Activated naive CD8-positive, alpha-beta T cell treated with anti-CD3 and anti-CD28 coated beads for 36 hours (primary cell): Measurements from ENCODE around the gene BCAR1. TPM values are rescaled to one million over a fixed set of nuclear protein-coding genes. Genes with fewer than 3 reads are reported as not detected.
"Not testable (repeated sequence)": the region's sequence is repeated elsewhere in the genome, so short reads cannot be mapped to it uniquely, and the experiment has no call there.

Source experiments
- DNase-seq: peaks from one replicate; pipeline ENCODE4 v3.0.0; 2021
- H3K27ac Mint-ChIP-seq: one replicate; pipeline ENCODE4 v1.8.0; 2022; ENCODE audit warnings: mild to moderate bottlenecking, moderate library complexity, mixed read lengths
- H3K27me3 Mint-ChIP-seq: one replicate; pipeline ENCODE4 v1.8.0; 2022; ENCODE audit warnings: mild to moderate bottlenecking, mixed read lengths
- H3K36me3 Mint-ChIP-seq: one replicate; pipeline ENCODE4 v1.8.0; 2021; ENCODE audit warnings: mild to moderate bottlenecking, mixed read lengths
- H3K4me1 Mint-ChIP-seq: one replicate; pipeline ENCODE4 v1.8.0; 2021; ENCODE audit warnings: mixed read lengths
- H3K4me3 Mint-ChIP-seq: one replicate; pipeline ENCODE4 v1.8.0; 2022; ENCODE audit warnings: mild to moderate bottlenecking, moderate library complexity, mixed read lengths
- H3K9me3 Mint-ChIP-seq: one replicate; pipeline ENCODE4 v1.8.0; 2022; ENCODE audit warnings: mixed read lengths
- total RNA-seq, 2 experiments: library from RNA; stranded (reverse); gene quantifications; one replicate each; pipeline ENCODE4 v1.2.3, GENCODE V29; 2021

Gene BCAR1
- total RNA-seq, 2 experiments from 2014 or later, result 0.74 to 1.2 TPM

GRCh38 chr16:75281009-75281408, 29.6 kb upstream of the BCAR1 start:
- H3K4me3 Mint-ChIP-seq, H3K27ac Mint-ChIP-seq, H3K4me1 Mint-ChIP-seq, DNase-seq, H3K9me3 Mint-ChIP-seq: not testable (repeated sequence)
- Mint-ChIP-seq H3K36me3 (peaks cover 11% of the 10 kb centered on the region), H3K27me3 (peaks cover 63% of the 10 kb centered on the region)

GRCh38 chr16:75280331-75280804, 28.9 kb upstream of the BCAR1 start:
- Mint-ChIP-seq H3K9me3 (no peaks in the 10 kb centered on the region), H3K36me3 (peaks cover 8% of the 10 kb centered on the region), H3K27me3 (peaks cover 63% of the 10 kb centered on the region), H3K27ac (no peak overlapping the region), H3K4me3 (no peak overlapping the region), H3K4me1 (no peaks in the 10 kb centered on the region)
- DNase-seq, result no peak

DNA sequence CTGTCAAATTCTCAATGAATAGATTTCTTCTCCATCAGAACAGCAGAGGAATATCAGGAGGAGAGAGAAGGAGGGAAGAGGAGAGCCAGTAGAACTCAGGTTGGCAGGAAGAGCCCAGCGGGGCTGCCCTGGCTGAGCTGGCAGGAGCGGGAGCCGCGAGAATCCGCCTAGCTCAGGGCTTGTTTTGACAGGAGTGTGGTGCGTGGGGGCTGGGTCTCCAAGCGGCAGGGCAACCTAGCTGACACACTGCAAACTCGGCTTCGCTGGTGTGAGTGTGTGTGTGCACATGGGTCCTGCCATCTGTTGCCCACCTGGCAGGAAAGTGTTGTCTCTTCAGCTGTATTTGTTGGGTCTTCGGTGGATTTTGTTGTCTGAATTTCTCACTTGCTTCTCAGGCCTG, 27.9 kb upstream of the BCAR1 start:
- Mint-ChIP-seq H3K36me3 (no peaks in the 10 kb centered on the region), H3K27me3 (peaks cover 59% of the 10 kb centered on the region)
- DNase-seq, result no peak

DNA sequence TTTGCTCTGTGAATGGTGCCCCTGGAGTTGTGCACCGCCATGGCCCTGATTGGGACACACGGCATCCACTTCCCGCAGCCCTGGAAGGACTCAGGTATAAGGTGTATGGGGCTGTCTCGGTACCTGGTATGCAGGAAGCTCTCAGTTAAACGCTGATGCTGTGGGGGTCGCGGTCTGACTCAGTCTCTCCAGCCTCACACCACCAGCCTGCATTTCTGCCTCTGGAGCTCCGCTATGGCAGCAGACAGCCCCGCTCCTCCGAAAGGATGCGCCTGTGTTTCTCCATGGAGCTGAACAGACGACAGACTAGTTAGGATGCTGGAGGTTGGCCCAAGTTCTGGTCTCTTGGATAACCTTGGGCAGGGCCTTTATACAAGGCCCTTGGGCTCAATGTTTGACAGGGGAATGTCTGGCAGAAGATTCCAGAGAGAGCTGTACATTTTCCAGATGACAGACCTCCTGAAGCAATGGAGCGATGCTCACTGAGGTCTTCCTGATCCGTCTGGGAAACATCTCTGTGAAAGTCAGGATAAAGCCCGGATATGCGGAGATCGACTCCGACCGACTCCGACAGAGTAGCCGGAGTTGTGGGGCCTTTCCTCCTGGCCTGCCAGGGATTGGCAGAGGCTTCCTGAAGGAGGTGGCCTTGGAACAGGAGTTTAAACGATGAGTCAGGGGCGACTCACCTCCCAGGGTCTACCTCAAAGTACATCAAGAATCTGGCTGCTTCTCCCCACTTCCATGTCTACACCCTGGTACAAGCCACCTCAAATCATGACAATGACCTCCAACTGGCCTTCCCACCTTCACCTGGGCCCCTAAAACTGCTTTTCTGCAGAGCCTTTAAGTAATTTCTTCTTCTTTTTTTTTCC, 21.9 kb upstream of the BCAR1 start:
- Mint-ChIP-seq H3K27me3 (peaks cover 55% of the 10 kb centered on the region), H3K9me3 (no peaks in the 10 kb centered on the region), H3K27ac (no peak overlapping the region), H3K4me3 (no peak overlapping the region), H3K36me3 (no peaks in the 10 kb centered on the region), H3K4me1 (no peaks in the 10 kb centered on the region)
- DNase-seq, result no peak

More for the DNA sequence above, 27.9 kb upstream of the BCAR1 start:
- Mint-ChIP-seq H3K4me1 (no peaks in the 10 kb centered on the region), H3K9me3 (no peaks in the 10 kb centered on the region), H3K4me3 (no peak overlapping the region), H3K27ac (no peak overlapping the region)

- not testable (repeated sequence) for H3K27ac Mint-ChIP-seq, H3K9me3 Mint-ChIP-seq
- peaks cover 56% of the 10 kb centered on the region for H3K27me3 Mint-ChIP-seq
Measured at GRCh38 chr16:75272629-75273028, 21.2 kb upstream of the BCAR1 start.

GRCh38 chr16:75272097-75272551, 20.7 kb upstream of the BCAR1 start:
- H3K4me1 Mint-ChIP-seq, result no peaks in the 10 kb centered on the region
- H3K4me3 Mint-ChIP-seq, result no peak overlapping the region
- no peak overlapping the region for H3K27ac Mint-ChIP-seq
- no peak for DNase-seq
- no peaks in the 10 kb centered on the region for H3K9me3 Mint-ChIP-seq
- no peaks in the 10 kb centered on the region for H3K36me3 Mint-ChIP-seq
- H3K27me3 Mint-ChIP-seq, result peaks cover 56% of the 10 kb centered on the region

More at GRCh38 chr16:75272629-75273028, 21.2 kb upstream of the BCAR1 start:
- not testable (repeated sequence) for H3K4me3 Mint-ChIP-seq, H3K36me3 Mint-ChIP-seq, H3K4me1 Mint-ChIP-seq, DNase-seq

DNA sequence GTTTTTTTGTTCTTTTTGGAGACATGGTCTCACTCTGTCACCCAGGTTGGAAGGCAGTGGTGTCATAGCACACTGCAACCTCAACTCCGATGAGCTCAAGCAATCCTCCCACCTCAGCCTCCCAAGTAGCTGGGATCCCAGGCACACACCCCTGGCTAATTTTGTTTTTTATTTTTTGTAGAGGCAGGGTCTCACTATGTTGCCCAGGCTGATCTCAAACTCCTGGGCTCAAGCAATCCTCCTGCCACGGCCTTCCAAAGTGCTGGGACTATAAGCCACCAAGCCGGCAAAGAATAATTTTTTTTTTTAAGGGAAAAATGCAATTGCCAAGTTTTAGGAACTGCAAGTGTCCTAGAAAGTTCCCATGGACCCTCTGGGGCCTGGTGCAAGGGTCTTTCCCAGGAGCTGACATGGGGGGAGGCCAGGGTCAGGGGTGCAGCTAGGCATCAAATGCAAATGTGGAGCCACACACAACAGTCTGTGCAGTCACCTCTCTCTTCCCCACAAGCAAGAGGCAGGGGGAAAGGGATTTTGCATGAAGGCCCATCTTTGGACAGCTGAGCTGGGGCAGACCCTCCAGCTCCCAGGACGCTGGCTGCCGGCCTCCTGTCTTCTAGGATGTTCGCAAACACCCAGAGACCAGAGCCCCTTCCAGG, 20.1 kb upstream of the BCAR1 start:
- Mint-ChIP-seq H3K9me3 (no peaks in the 10 kb centered on the region), H3K4me3 (no peak overlapping the region), H3K4me1 (no peaks in the 10 kb centered on the region), H3K27ac (no peak overlapping the region), H3K27me3 (peaks cover 59% of the 10 kb centered on the region), H3K36me3 (no peaks in the 10 kb centered on the region)
- no peak for DNase-seq

DNA sequence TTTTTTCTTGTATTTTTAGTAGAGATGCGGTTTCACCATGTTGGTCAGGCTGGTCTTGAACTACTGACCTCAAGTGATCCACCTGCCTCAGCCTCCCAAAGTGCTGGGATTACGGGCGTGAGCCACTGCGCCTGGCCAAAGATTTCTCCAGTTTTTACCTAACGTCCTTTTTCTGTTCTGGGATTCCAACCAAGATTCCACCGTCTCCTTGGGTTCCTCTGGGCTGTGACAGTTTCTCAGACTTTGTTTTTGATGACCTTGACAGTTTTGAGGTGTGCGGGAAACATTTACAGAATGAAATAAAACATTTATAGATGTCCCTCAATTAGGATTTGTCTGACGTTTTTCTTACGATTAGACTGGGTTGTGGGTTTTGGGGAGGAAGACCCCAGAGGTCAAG, 17.9 kb upstream of the BCAR1 start:
- not testable (repeated sequence) for H3K27ac Mint-ChIP-seq, H3K4me1 Mint-ChIP-seq, H3K36me3 Mint-ChIP-seq, DNase-seq, H3K4me3 Mint-ChIP-seq, H3K9me3 Mint-ChIP-seq
- H3K27me3 Mint-ChIP-seq, result peaks cover 65% of the 10 kb centered on the region

GRCh38 chr16:75267631-75268264, 16.3 kb upstream of the BCAR1 start:
- Mint-ChIP-seq H3K9me3 (no peaks in the 10 kb centered on the region), H3K4me1 (peaks cover 3% of the 10 kb centered on the region), H3K4me3 (no peak overlapping the region), H3K27me3 (peaks cover 68% of the 10 kb centered on the region), H3K36me3 (no peaks in the 10 kb centered on the region), H3K27ac (peak overlapping the region; percentile 25)
- no peak for DNase-seq

DNA sequence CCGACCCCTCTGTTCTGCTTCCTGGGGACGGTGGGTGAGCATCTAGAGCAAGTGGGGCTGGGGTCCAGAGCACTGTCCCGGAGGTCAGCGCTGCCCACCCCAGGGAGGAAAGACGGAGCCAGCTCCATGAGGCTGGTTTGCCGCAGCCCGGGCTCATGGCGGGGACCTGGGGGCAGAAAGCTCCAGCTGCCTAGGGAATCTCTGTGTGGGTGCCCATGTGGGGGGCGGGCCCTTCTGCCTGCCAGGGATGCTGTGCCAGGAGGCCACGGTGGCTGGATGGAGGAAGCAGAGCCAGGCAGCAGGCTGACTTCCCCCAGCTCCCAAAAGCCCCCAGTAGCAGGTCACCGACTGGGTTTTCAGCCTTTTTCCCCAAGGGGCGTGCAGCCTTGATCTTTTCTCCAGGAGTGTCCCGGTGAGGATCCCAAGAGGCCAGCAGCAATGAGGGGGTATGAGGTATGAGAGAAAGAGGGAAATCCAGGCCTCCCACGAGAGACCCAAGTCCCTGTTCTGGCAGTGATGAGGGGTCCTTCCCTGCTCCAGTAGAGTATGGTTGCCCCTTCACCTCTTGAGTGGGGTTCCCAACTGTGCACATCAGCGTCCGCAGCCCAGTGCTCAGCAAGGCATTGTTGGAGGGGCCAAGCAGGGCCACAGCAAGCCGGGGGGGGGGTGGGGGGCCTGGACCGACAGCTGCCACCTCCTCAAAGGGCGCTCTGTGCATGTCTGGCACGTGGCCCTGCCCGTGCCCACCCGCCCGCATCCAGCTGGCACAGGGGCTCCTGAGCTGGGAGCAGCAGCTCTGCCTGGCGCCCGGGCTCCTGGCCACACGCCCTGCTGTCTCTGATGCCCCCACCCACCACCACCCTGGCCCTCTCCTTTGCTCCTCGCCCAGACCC, 15.6 kb upstream of the BCAR1 start:
- Mint-ChIP-seq H3K9me3 (no peaks in the 10 kb centered on the region), H3K27me3 (peaks cover 68% of the 10 kb centered on the region), H3K4me1 (peaks cover 3% of the 10 kb centered on the region), H3K27ac (no peak overlapping the region), H3K4me3 (peak overlapping the region; percentile 70), H3K36me3 (no peaks in the 10 kb centered on the region)
- no peak for DNase-seq

DNA sequence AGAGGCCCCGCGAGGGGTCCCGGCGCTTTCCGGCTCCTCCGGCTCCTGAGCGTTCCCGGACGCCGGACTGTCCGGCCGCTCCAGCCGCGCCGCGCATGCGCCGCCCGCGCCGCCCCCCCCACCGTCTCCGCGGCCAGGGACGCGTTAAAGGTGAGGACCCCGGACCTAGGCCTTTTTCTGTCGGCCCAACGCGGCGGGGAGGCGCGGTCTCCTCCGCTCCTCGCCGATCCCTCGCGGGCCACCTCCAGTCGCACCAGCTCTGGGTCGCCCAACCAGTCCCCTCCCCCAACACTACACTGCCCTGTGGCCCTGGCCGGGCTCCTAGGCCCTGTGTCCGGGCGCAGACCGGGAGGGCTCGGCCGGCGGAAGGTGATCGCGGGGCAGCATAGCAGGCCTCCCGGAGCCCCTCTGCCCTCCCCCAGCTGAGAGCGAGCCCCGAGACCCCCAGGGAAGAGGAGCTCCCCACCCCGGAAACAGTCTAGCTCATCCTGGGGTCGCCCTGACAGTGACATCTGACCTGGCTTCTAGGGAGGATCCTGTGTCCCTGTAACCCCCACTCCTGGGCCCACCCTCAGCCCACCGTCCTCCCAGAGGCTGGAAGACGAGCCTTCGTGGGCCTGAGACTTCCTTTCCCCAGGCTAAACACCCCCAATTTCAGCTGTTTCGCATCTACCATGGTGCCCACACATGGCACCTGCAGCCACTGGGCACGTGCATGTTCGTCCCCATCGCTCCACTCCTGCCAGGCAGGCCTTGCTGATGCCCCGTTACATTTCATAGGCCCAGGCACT, 14.7 kb upstream of the BCAR1 start:
- Mint-ChIP-seq H3K4me3 (peak overlapping the region; percentile 70), H3K4me1 (peaks cover 3% of the 10 kb centered on the region), H3K27me3 (peaks cover 65% of the 10 kb centered on the region), H3K27ac (no peak overlapping the region), H3K36me3 (no peaks in the 10 kb centered on the region), H3K9me3 (no peaks in the 10 kb centered on the region)
- no peak for DNase-seq

DNA sequence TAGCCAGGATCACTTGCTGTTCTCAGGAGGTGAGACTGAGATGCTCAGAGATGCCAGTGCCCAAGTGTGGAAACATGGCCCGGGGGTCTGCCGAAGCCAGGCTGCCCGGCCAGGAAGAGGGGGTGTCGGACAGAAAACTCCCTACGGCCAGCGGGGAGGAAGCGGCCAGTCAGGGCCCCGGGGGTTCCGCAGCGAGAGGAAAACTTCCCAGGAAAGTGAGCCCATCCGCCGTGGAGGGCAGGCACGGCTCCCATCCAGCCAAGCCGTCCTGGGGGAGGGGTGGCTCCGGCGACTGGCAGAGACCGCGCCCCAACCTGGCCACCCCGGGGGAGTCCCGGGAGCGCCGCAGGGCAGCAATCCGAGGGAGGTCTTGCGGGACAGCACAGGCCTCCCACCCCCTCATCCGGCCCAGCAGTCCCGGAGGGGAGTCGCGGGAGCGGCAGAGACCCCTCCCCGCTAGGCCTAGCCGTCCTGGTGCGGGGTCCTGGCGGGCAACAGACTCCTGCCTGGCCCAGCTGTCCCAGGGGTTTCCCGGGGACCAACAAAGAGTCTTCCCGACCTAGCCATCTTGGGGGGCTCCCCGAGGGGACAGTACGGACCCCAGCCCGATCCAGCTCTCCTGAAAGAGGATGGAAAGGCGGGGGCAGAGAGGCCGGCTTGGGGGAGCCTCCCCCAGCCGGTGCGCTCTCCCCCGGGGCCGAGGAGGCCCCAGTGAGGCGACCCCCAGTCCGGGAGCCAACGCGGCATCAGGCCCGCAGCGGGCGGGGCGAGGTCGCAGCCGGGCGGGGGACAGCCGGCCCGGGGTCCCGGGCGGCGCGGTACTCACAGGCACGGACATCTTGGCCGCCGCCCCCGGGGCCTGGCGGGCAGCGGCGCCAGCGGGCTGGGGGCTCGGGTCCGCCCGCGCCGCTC, 13.8 kb upstream of the BCAR1 start:
- Mint-ChIP-seq H3K4me1 (peaks cover 3% of the 10 kb centered on the region), H3K9me3 (no peaks in the 10 kb centered on the region), H3K27me3 (peaks cover 68% of the 10 kb centered on the region), H3K27ac (no peak overlapping the region), H3K36me3 (no peaks in the 10 kb centered on the region), H3K4me3 (peak overlapping the region; percentile 50)
- no peak for DNase-seq

DNA sequence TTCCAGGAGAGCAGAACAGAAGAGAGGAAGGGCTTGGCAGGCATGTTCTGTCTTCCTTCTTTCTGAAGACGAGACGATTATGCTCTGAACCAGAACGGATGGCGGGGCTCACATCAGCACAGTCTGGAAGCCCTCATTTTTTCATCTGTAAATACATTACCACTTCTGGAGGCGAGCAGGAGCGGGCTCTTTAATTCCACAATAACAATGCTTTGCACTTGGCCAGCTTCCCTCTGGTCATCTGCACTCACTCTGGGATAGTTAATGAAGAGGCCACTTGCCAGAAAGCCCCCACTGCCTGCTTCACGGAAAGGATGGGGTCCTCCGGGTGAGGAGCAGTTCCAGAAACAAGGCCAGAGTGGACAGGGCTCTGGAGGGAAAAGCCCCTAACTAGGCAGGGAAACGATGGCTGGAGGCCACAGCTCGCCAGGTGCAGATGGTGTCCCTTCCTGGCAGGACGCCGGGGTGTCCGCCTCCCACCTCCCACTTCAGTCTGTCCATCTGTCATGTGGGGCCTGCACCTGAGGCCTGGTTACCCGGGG, 13.1 kb upstream of the BCAR1 start:
- H3K4me1 Mint-ChIP-seq, result peaks cover 3% of the 10 kb centered on the region
- H3K9me3 Mint-ChIP-seq, result no peaks in the 10 kb centered on the region
- H3K4me3 Mint-ChIP-seq, result peak overlapping the region; percentile 50
- H3K36me3 Mint-ChIP-seq, result no peaks in the 10 kb centered on the region
- H3K27ac Mint-ChIP-seq, result no peak overlapping the region
- DNase-seq, result no peak
- peaks cover 66% of the 10 kb centered on the region for H3K27me3 Mint-ChIP-seq
